GM20431 (cell line): Measurements from ENCODE around the gene TP53AIP1.

ENCODE experiments used
- in situ Hi-C: fragments of 300-500 bp; cut with MseI, MboI; formaldehyde crosslinking; loops from one replicate; pipeline ENCODE4 v1.15.0; 2020; ENCODE audit warnings: low sequenced_read_pairs; ENCODE audit not compliant: unreplicated experiment

TP53AIP1 gene

GRCh38 chr11:128908391-128909246 lies 34.1 kb downstream of the TP53AIP1 start:
- in situ Hi-C loops, result no loop called here

- in situ Hi-C loops, result no loop called here
Measured at GRCh38 chr11:128907585-128907984, 35.1 kb downstream of the TP53AIP1 start.

- in situ Hi-C loops, result no loop called here
Measured at GRCh38 chr11:128906185-128907050, 36.3 kb downstream of the TP53AIP1 start.

GRCh38 chr11:128905345-128906184 lies 37.1 kb downstream of the TP53AIP1 start:
- in situ Hi-C loops, result no loop called here

GRCh38 chr11:128904656-128905344 lies 37.9 kb downstream of the TP53AIP1 start:
- in situ Hi-C loops, result no loop called here

- in situ Hi-C loops, result no loop called here
Measured at GRCh38 chr11:128904303-128904655, 38.4 kb downstream of the TP53AIP1 start.

- in situ Hi-C loops, result no loop called here
Measured at GRCh38 chr11:128903248-128904061, 39.2 kb downstream of the TP53AIP1 start.

- in situ Hi-C loops, result no loop called here
Measured at GRCh38 chr11:128902515-128903066, 40.1 kb downstream of the TP53AIP1 start.

- in situ Hi-C loops, result no loop called here
Measured at GRCh38 chr11:128901653-128902514, 40.8 kb downstream of the TP53AIP1 start.

- in situ Hi-C loops, result no loop called here
Measured at GRCh38 chr11:128900468-128900867, 42.2 kb downstream of the TP53AIP1 start.

- in situ Hi-C loops, result no loop called here
Measured at GRCh38 chr11:128898580-128899344, 43.9 kb downstream of the TP53AIP1 start.

- in situ Hi-C loops, result no loop called here
Measured at GRCh38 chr11:128897826-128898225, 44.8 kb downstream of the TP53AIP1 start.

- in situ Hi-C loops, result no loop called here
Measured at GRCh38 chr11:128896356-128896755, 46.3 kb downstream of the TP53AIP1 start.

GRCh38 chr11:128895526-128895925 lies 47.1 kb downstream of the TP53AIP1 start:
- in situ Hi-C loops, result no loop called here

GRCh38 chr11:128894685-128895084 lies 48.0 kb downstream of the TP53AIP1 start:
- in situ Hi-C loops, result no loop called here

- in situ Hi-C loops, result no loop called here
Measured at GRCh38 chr11:128894286-128894681, 48.4 kb downstream of the TP53AIP1 start.
